GM12801 (cell line): ENCODE data around the gene LRRC4.

Experiments used
- TF ChIP-seq, protein P1 (sequence below): IDR thresholded peaks from one replicate; pipeline ENCODE4 v1.5.1; 2011; ENCODE audit warnings: control low read depth; ENCODE audit not compliant: insufficient read length; ENCODE audit errors: extremely low read depth

LRRC4 gene

DNA sequence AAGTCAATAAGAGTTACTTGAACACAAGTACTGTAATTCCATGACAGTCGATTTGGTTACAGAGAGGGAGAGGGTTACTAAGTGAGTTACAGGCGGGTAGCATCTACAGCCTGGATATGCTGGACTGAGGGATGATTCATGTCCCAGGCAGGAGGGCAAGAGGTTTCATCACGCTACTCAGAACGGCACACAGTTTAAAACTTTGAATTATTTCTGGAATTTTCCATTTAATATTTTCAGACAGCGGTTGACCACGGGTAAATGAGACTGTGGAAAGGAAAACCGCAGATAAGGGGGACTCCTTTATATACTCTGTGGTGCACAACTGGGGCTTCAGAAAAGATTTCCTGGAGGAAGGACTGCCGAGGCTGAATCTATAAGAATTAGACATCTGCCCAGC lies 25.7 kb upstream of the LRRC4 start:
- TF ChIP-seq, protein P1, sequence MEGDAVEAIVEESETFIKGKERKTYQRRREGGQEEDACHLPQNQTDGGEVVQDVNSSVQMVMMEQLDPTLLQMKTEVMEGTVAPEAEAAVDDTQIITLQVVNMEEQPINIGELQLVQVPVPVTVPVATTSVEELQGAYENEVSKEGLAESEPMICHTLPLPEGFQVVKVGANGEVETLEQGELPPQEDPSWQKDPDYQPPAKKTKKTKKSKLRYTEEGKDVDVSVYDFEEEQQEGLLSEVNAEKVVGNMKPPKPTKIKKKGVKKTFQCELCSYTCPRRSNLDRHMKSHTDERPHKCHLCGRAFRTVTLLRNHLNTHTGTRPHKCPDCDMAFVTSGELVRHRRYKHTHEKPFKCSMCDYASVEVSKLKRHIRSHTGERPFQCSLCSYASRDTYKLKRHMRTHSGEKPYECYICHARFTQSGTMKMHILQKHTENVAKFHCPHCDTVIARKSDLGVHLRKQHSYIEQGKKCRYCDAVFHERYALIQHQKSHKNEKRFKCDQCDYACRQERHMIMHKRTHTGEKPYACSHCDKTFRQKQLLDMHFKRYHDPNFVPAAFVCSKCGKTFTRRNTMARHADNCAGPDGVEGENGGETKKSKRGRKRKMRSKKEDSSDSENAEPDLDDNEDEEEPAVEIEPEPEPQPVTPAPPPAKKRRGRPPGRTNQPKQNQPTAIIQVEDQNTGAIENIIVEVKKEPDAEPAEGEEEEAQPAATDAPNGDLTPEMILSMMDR, result no peak

DNA sequence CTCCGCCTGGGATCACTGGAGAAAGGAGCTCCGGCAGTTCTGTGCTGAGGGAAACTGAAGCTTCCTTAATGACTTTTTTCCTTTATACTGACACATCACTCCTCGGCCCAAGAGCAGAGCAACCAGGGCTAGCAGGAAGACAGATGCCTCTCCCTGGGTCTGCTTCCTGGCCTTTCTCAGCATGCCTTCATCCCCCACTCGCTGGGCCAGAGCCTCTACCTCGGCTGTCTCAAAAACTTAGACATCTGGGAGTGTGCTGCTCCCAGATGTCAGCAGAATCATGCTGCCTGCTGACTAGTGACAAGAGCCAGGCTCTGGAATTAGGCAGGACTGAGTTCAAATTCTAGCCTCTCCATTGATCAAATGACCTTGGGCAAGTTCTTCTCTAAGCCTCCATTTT lies 24.4 kb upstream of the LRRC4 start:
- TF ChIP-seq, protein P1, result no peak

DNA sequence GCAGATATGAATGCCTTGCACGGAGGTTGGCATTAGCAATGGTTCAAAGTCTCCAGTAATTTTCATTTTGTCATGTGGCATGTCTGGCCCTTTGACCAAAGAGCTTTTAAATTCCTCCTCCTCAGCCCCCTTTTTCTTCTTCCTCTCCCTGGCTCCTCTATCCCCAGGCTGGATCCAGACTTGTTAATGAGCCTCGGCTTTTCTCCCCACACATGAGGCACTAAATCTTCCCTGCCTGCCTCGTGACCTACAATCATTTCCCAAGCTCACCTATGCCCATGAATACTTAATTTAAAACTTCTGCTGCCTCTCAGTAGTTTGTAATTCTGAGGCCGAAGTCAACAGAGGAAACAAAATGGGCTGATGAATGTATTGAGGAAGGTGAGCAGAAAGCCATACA lies 23.3 kb upstream of the LRRC4 start:
- TF ChIP-seq, protein P1, result no peak

DNA sequence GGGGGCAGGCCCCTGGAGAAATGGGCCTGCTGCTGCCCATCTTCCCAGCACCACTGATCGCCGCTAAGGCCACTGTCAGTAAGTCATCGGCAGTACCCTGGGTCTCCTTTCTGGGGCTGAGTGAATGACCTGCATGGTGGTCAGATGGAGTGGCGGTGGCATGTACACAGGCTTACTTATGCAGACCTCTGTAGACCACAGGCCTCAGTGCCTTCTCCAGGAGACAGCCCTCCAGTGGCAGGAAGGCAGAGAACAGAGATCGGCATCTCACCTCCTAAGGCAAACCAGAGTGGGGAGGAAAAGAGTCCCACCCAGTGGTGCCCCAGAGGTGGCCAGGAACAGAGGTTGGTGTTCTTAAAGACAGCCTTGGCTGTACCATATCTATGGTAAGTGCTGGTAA lies 22.8 kb upstream of the LRRC4 start:
- TF ChIP-seq, protein P1, result no peak

DNA sequence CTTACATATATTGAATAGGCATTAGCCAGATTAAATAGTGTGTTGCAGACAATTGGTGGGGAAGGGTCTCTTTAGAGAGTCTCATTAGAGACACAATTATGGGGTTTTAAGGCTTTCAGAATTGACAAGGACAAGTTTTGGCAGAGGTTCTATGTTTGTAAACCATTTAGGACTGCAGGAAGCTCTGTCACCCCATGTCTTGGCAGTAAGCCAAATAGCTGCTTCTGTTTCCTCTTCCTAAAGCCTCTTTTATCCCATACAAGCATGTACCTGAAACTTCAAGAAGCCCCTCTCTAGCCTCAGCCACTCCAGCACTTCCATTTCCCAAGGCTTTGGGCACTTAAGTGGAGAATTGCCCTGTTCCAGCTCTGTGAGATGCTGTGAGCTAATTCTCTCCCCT lies 21.8 kb upstream of the LRRC4 start:
- TF ChIP-seq, protein P1, result no peak

DNA sequence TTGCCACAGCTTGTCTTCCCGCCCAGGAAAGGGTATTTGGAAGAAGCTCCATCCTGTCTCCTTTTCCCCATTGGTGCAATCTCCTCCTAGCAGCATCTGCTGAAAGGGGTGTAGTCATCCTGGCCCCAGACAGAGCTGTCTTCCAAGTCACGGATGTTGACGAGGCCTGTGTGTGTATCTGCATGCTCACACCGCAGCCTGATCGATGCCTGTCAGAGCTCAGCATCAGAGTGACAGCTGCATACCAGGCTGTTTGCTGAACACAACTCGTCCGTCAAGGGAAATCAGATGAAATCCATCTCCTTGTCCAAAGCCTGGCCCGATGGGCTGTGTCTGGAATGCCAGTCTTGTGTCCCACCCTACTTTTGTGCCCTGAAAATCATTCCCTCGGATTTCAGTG lies 21.2 kb upstream of the LRRC4 start:
- TF ChIP-seq, protein P1, result no peak

DNA sequence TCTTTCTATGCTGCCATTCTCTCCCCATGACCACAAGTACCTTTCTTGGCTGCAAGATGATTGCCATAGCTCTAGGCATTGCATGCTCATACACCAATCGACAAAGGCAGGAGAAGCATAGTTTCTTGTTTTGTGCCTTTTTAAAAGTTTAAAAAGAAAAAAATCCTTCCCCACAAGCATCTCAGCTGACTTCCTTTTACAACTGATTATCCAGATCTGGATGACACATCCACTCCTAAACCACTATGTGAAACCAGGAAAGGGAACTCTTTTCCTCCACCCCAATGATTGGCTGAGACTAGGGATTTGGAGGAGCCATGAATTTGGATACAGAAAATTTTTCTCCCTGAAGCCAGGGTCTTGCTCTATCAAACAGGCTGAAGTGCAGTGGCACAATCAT lies 14.5 kb upstream of the LRRC4 start:
- TF ChIP-seq, protein P1, result no peak

DNA sequence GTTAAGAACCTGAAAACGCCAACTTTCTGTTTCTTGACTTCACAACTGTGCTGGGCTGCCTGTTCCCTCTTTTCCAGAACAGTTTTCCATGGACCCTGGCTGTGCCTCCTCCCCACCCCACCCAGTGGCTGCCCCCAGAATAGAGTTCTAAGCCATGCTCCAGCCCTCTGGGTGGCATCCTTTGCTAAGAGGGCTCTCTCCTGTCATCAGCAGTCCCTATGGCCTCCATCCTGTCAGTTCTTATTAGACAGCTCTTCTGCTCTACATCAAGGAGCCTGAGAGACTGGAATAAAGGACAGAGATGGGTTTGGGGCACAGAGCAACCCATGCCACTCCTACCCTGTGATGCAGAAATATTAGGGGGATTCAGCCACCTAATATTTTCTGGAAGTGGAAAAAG lies 13.9 kb upstream of the LRRC4 start:
- TF ChIP-seq, protein P1, result no peak
